HG02970 (cell line): ENCODE measurements around the gene LRIT1.
"Not testable (repeated sequence)": the region's sequence is repeated elsewhere in the genome, so short reads cannot be mapped to it uniquely, and the experiment has no call there.

Experiments
- ATAC-seq: cut with Tn5 transposase; IDR thresholded peaks from one replicate; pipeline ENCODE4 v1.9.1; 2021; ENCODE audit warnings: mild to moderate bottlenecking, moderate library complexity, moderate number of reproducible peaks; ENCODE audit not compliant: unreplicated experiment, low FRiP score

The LRIT1 gene, protein sequence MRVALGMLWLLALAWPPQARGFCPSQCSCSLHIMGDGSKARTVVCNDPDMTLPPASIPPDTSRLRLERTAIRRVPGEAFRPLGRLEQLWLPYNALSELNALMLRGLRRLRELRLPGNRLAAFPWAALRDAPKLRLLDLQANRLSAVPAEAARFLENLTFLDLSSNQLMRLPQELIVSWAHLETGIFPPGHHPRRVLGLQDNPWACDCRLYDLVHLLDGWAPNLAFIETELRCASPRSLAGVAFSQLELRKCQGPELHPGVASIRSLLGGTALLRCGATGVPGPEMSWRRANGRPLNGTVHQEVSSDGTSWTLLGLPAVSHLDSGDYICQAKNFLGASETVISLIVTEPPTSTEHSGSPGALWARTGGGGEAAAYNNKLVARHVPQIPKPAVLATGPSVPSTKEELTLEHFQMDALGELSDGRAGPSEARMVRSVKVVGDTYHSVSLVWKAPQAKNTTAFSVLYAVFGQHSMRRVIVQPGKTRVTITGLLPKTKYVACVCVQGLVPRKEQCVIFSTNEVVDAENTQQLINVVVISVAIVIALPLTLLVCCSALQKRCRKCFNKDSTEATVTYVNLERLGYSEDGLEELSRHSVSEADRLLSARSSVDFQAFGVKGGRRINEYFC

DNA sequence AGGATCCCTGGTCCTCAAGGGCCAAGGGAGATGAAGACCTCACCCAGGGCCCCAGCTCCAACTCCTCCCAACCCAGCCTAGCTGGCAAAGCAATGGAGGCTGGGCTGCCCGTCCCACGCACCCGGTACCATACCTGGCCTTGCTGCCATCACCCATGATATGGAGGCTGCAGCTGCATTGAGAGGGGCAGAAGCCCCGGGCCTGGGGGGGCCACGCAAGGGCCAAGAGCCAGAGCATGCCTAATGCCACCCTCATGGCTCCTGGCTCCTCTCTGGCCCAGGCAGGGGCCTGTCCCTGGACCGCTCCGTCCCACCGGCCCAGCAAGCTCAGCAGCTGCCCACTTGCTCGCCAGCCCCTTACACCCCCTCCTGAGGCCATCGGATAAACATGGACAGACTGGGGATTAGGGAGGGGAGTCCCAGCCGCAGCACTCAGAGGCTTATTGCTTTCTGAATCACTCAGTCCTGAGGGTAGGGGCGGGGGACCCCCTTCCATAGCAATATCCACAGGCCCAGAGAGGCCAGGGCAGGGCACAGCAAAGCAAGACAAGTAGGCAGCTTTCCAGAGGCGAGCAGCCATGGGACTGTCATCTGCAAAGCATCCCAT lies at the start of gene LRIT1:
LRIT1 (minus strand) TSS at position 362 of the 606 bp plus-strand sequence; CDS start at position 255, 107 bp downstream.
- ATAC-seq, result no peak

DNA sequence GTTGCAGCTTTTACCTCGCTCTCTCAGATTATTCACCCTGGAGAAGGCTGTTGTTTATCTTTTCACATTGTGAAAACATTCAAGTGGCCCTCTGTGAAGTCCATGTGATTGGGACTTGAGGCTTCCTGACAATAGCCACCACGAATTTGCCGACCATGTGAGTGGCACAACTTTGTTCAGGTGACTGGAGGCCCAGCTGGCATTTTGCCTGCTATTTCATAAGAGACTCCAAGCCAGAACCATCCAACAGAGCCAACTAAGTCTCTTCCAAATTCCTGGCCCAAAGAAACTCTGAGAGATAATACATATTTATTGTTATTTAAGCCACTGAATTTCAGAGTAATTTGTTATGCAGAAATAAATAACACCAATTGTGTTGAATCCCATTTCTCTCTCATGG lies 48.9 kb upstream of the LRIT1 start:
- ATAC-seq, result no peak

DNA sequence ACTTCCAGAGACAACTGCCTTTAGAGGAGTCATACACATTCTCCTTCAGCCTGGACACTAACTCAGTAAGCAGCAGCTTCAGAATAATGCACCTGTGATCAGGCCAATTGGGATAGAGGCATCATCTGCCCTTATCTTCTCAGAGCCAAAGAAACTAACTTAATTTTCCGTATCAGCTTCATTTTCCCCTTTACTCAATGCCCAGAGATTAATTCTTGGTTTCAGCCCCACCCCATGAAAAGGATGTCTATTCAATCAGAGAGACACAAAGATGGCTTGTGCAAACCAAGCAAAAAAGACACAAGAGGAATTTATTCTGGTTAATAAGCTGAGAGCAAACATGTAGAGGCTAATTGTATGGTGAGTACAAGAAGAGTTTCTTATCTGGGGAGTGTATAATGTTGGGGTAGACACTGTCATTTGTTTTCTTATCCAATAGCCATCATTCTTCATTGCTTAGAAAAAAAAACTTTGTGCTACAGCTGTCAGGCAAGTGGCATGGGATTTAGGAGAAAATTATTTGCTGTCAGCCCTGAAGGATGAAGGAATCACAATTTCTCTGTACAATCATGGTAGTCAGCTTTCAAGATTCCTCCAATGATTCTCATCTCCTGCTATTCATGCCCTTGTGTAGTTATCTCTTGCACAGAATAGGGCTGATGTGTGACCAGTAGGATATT lies 48.3 kb upstream of the LRIT1 start:
- no peak for ATAC-seq

DNA sequence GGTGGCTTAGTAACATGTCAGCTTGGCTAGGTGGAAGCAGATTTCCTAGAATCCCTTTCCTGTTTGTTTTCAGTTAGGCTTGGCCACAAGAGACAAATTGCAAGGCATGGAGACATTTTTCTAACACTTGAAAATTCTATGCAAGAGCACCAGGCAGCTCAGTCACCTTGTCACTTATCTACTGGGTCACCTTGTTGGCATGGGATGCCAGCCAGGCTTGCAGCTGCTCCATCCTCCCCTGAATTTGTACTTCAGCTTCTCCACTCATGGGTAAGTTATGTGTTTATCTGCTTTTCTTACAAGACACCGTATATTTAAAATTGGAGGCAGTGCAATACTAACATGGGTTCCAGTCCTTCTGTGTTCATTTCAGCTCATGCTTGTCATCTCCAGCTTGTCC lies 46.8 kb upstream of the LRIT1 start:
- ATAC-seq, result no peak

DNA sequence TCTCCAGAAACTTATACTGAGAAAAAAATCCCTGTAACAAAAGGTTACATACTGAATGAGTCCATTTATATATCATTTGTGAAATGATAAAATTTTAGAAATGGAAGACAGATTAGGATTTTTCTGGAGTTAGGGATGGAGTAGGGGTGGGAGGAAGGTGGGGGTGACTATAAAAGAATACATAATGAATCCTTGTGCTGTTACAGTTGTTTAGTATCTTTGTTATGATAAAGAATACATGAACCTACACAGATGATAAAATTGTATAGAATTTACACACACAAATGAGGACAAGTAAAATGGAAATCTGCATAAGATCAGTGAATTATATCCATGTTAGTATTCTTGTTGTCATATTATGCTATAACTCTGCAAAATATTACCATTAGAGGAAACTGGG lies 45.3 kb upstream of the LRIT1 start:
- ATAC-seq, result no peak

DNA sequence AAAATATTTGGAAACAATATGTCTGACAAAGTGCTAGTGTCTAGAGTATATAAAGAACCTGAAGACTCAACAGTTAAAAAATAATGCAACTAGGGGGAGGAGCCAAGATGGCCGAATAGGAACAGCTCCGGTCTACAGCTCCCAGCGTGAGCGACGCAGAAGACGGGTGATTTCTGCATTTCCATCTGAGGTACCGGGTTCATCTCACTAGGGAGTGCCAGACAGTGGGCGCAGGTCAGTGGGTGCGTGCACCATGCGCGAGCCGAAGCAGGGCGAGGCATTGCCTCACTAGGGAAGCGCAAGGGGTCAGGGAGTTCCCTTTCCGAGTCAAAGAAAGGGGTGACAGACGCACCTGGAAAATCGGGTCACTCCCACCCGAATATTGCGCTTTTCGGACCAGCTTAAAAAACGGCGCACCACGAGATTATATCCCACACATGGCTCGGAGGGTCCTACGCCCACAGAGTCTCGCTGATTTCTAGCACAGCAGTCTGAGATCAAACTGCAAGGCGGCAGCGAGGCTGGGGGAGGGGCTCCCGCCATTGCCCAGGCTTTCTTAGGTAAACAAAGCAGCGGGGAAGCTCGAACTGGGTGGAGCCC lies 38.6 kb upstream of the LRIT1 start:
- ATAC-seq, result not testable (repeated sequence)

DNA sequence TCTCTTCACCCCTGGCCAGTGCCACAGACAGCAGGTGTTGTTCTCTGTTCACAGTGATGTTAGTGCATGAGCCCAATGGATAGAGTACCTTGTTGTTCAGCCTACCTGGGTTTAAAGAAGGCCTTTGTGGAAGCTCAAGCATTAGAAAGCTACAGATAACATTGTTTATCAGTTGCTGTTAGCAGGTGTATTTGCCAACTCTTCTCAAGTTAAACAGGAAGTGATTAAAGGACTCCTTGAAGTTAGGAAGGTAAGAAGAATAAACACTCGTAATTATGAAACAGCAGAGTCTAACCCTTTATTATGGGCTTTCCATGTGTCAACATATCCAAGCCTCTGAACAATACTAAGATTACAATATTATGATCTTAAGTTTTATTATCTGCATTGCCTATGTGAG lies 29.4 kb upstream of the LRIT1 start:
- ATAC-seq, result no peak

DNA sequence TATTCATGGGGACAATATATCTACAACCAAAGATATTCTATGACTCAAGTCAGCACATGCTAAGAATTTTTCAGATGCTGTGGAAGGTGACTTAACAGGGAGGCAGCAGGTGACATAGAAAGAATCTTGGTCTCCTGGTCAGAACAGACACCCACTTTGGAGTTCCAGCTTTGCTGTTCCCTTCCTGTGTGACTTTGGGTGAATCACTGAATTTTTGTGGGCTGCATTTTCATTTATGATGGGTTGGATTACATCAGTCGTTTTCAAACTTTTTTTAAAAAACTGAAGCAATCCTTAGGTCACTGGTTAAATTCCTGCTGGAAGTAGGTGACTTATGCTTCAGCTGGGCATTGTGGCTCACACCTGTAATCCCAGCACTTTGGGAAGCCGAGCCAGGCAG lies 28.4 kb upstream of the LRIT1 start:
- no peak for ATAC-seq

DNA sequence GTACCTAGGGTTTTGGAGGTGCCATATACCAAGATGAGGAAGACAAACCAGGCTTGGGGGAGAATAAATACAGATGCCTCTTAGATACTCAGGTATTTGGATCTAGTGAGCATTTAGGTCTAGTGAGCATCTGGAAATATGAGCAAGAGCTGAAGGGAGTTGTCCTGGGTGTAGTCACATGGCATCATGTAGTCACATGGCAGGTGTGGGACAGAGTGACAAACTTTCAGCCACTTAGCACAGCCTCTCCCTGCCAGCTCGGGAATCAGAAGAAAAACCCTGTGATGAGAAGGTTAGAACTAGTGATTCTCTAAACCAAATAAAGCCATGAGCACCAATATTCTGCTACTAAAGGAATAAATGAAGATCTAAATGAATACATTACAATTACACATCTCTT lies 27.8 kb upstream of the LRIT1 start:
- ATAC-seq, result no peak

DNA sequence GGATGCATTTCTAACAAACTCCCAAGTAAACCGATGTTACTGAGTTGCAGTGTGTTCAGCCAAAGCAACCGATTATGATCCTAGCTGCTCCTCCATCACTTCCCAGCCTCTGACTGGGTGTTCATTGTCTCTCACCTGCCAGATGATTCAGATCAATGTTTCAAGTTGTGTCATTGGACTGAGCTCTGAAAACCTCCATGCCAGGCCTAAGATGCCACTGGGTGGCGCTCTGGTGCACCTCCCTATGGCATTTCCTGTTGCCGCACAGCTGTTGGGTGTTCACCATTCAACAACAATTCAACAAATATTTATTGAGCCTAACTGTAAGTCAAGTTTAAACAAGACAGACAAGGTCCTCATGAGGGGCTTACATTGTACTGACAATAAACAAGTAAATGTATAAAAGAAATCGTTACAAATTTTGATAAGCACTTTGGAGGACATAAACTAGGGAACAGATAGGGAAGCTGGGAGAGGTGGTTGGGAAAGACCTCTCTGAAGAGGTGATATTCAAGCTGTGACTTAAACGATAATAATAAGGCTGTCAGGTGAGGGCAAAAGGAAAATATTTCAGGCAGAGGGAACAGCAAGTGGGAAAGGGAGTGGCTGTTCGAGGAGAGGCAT lies 26.3 kb upstream of the LRIT1 start:
- ATAC-seq, result no peak

DNA sequence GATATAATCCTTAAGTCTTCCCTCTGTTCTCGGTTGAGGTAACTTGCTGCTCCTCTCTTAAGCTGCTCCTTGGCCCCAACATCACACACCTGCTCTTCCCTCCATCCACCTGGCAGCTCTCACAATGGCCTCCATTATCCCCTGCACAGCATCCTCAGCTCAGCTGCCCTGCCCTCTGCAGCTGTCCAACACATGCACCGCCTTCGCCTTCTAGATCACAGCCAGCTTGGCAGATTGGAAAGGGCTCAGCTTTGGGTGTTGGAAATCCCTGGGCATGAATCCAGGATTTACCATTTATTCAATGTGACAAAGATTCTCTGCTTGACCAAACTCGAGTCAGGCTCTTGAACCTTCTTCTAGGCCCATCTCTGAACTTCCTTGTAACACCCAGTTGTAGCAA lies 24.1 kb upstream of the LRIT1 start:
- ATAC-seq, result no peak

DNA sequence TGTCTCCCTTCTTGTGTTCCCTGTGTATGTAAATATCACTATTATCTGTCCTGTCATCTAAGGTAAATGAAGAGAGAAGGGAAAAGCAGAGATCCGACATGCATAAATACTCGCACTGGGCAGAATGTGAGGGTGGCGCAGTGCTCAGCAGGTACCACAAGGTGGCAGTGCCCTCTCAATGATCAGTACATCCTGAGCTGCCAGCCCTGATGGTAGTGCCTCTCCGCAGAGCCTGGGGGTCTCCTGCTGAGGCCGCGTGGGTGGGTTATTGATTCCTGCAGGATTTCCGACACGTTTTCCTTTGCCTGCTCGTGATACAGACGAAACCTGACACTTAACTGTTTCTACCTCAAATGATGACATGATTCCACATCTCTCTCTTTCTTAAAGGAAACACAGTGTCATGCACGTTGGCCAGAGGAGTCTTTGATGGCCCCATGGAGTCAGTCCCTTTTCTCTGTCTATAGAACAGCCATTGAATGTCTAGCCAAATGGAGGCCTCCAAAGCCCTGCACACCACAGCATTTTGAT lies 23.3 kb upstream of the LRIT1 start:
- peak; percentile 80 for ATAC-seq

DNA sequence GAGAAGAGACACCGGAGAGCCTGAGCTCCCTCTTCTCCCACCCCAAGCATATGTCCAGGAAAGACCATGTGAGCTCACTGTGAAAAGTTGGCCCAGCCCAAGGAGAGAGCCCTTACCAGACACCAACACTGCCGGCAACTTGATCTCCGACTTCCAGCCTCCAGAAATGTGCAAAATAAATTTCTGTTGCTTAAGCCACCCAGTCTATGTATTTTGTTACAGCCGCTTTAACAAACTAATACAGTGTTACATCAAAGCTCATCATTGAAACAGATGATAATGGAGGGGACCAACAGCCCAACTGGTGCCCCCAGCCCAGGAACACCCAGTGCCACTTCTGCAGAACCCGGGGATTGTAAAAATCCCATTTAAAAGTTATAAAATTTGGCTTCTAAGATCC lies 22.4 kb upstream of the LRIT1 start:
- ATAC-seq, result no peak

DNA sequence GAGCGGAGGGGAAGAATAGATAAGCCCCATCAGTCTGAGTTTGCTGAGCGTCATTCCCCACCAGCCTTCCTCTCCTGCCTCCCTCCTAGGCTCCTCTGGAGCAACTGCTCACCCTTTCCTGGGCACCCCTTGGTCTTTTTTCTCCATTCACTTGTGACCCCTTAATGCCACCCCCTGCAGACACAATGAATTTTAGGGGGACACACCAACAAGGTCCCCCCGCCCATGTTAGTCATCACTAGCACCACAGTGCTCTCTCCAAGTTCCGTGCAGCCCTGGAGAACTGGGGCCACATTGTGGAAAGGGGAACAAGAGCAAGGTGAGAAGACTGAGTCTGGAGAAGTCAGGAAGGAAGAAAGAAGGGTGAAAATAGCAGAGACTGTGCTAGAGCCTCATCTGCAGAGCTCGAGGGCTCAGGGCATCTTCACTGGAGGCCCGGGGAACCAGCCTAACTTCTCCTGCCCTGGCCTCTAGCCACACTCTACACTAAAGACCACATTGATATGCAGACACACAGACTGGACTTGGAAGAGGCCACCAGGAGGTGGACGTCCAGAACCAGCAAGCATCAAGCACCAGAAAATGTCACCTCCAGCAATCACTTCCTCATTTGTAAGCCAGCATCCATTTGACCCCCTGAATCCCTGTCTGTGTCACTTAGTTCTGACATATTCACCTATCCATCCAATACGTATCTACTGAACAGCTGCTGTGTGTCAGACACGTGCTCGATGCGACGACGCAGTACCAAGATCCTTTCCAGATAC lies 21.0 kb upstream of the LRIT1 start:
- ATAC-seq, result no peak

DNA sequence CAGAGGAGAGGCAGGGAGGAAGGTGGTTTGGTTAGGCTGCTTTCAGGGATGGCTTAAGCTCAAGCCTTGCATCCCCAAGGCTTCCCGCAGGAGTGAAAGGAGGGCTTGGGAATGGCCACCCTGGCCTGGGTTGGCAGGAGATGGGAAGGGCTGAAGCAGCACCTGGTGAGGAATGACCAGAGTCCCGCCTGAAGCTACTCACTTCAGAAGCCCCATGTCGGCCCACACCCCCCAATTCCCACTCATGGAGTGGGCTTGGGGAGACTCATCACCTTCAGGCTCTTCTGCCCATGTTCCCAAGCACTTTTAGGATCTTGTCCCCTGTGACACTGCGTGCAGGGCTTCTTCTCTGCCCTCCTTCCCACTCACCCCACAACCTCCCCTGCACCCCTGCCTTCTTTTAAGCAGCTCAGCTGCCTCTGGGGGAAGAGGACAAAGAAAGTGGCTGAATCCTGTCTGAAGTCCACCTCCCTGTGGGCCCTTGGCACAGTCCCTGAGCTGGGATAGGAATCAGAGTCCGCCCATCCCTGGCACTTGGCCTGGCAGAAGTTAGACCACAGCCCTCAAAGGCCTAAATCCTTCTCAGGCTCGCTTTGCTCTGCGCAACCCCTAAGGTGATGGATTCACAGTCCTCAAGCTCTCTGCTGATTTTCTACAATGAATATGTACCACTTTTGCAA lies 20.0 kb upstream of the LRIT1 start:
- no peak for ATAC-seq

DNA sequence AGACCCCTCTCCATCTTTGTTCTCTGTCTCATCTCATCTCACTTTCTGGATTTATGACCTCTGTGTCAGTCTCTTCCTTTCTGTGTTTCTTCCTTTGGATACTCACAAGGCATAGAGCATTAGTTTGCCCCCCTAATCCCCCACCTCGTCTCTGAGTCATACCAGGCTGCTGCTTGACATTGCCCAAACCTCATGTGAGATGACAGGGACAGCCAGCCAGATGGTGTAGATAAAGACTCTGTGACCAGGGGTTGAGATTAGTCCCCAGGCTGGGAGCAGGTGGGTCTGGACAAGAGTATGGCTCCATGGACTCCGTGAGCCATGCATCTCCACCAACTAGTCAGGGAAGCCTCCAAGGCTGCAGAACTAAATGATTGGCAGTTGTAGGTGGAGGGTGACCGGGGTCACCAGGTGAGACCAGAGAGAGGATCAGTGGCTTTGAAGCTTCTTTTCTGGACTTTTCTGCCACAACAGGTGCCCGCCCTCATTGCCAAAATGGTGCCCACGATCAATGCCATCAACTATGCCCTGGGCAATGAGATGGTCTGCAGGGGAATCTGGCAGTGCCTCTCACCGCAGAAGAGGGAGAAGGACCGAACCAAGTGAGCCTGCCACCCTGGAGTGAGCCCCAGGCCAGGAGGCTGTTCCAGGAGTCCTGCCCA lies 16.8 kb upstream of the LRIT1 start:
- ATAC-seq, result no peak

DNA sequence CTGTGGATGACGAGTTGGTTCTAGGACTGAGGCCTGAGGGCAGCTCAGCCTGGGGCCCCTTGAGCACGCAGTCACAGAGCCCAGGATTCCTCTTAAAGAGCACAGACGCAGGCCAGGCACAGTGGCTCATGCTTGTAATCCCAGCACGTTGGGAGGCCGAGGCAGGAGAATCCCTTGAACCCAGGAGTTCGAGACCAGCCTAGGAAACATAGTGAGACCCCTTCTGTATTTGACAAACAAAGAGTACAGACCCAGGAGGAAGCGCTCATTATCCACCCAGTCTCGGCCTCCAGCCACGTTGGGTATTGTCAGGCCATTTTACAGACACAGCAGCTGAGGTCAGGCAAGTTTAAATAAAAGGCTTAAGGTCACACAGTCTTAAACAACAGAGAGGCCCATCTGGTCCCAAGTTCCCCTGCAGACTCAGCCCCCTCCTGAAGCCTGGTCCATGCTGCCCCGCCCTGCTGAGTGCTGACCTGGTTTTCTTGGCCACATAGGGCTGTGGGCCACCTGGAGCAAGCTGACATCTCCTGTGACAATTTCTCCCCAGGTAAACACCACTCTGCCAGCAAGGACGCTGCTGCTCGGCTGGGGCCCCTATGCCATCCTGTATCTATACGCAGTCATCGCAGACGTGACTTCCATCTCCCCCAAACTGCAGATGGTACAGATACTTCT lies 16.1 kb upstream of the LRIT1 start:
- ATAC-seq, result no peak
